Sigmoid colon (tissue), 7 donors: Measurements from ENCODE around the gene TM4SF5. TPM values are rescaled to one million over a fixed set of nuclear protein-coding genes. Genes with fewer than 3 reads are reported as not detected.

Source experiments
- DNase-seq: peaks from one replicate; pipeline ENCODE4 v3.0.0-alpha.2; 2019
- H3K27ac ChIP-seq, 4 donors: fragments of 200-600 bp; sonication (generic); one replicate each; pipeline ENCODE4 v1.5.1; 2016 to 2019; ENCODE audit warnings: mild to moderate bottlenecking in 1 of 4
- H3K27me3 ChIP-seq, 3 donors: fragments of 200-600 bp; sonication (generic); one replicate each; pipeline ENCODE4 v1.5.1; 2019; ENCODE audit warnings: mild to moderate bottlenecking in 1 of 3
- H3K36me3 ChIP-seq, 4 donors: fragments of 200-600 bp; sonication (generic); one replicate each; pipeline ENCODE4 v1.5.1; 2016 to 2019
- H3K4me1 ChIP-seq, 4 donors: fragments of 200-600 bp; sonication (generic); one replicate each; pipeline ENCODE4 v1.5.1; 2017 to 2019
- H3K4me3 ChIP-seq, 4 donors: fragments of 200-600 bp; sonication (generic); one replicate each; pipeline ENCODE4 v1.5.1; 2017 to 2019; ENCODE audit warnings: mild to moderate bottlenecking in 2 of 4, moderate library complexity in 1 of 4
- H3K9me3 ChIP-seq, 4 donors: fragments of 200-600 bp in 3 of 4; sonication (generic) in 3 of 4; one replicate each; pipeline versions ENCODE4 v1.5.1 to v1.6.1; 2013 to 2019
- CTCF ChIP-seq, 4 experiments: fragments of 450-650 bp in 3 of 4; fragments of 200-600 bp in 1 of 4; IDR thresholded peaks; one replicate each; pipeline ENCODE4 v1.5.1; 2016 to 2019; ENCODE audit warnings: antibody characterized with exemption in 4 of 4, mild to moderate bottlenecking in 3 of 4, moderate library complexity in 2 of 4
- EP300 ChIP-seq, 4 donors: sonication (generic); formaldehyde crosslinking; IDR thresholded peaks; one replicate each; pipeline ENCODE4 v1.6.1; 2017; ENCODE audit warnings: antibody characterized with exemption in 4 of 4
- POLR2A ChIP-seq, 2 donors: fragments of 450-650 bp; IDR thresholded peaks; one replicate each; pipeline ENCODE4 v1.6.1; 2016; ENCODE audit warnings: antibody characterized with exemption in 2 of 2, mild to moderate bottlenecking in 2 of 2, moderate library complexity in 2 of 2
- POLR2AphosphoS5 ChIP-seq, 4 donors: sonication (generic); formaldehyde crosslinking; IDR thresholded peaks; one replicate each; pipeline ENCODE4 v1.6.1; 2017; ENCODE audit warnings: antibody characterized with exemption in 4 of 4
- WGBS, 2 donors: extraction: QIAGEN DNeasy Blood & Tissue Kit; methylation state at CpG; one replicate each; pipeline ENCODE4 v1.1.7; 2013; 5-methylcytosine and 5-hydroxymethylcytosine counted together
- intact Hi-C: fragments of 100-400 bp; cut with DNase I; formaldehyde crosslinking; loops from one replicate; pipeline ENCODE4 v1.15.1; 2023
- polyA plus RNA-seq, 3 donors: library from polyadenylated mRNA; stranded (reverse); fragments of 200-250 nt; gene quantifications; one replicate each; pipeline ENCODE4 v1.2.3, GENCODE V29; 2013
- total RNA-seq, 4 donors: library from RNA; depleted of rRNA; stranded (reverse); fragments of >200 nt; gene quantifications; one replicate each; pipeline ENCODE4 v1.1.0, GENCODE V29; 2016
- donor health status: healthy with polysubstance abuse.
- donor health status: Bipolar disorder and iron deficiency.
- donor health status: healthy.

TM4SF5 gene
- total and polyA plus RNA-seq, 7 donors = 7.8 to 19.2 (median 11.1) TPM; not detected in 4

DNA sequence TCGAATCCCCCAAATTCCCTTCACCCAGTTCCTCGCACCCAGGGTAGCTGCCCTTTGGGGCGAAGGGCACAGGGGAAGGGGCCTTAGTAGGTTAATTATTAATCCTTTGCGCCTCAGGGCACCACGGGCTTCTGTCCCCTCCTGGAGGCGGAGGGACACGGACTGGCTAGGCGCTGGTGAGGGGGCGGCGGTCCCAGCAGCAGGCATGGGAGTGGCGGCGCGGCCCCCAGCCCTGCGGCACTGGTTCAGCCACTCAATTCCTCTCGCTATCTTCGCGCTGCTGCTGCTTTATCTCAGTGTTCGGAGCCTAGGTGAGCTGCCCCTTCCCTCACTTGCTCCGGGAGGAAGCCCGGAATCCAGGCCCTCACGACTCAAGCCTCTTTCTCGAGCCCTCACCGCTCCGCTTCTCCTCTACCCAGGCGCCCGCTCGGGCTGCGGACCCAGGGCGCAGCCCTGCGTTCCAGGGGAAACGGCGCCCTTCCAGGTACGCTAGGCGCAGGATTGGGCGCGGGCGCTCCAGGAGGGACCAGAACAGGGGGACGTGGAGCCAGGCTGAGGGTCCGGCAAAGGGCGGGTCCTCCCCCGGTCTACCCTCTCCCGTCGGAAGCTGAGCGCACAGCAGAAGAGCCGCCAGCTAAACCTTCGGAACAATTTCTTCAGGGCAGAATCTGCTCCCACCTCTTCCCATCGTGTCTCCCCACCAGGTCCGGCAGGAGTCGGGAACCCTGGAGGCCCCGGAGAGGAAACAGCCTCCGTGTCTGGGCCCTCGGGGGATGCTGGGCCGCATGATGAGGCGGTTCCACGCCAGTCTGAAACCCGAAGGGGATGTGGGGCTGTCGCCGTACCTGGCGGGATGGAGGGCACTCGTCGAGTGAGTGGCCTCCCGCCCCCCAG, 17.4 kb downstream of the TM4SF5 start, which contains the start of gene GLTPD2:
GLTPD2 (plus strand) TSS at position 158 of the 894 bp plus-strand sequence; CDS start at position 206, 48 bp downstream.
- intact Hi-C loops = loop anchor here (1.0 to 5.0 kb wide), 2 partner anchors 100 to 198 kb away; partner anchors contain the start of gene CAMTA2
- H3K27ac ChIP-seq = peak within 1 kb of the TSS; percentile 95 to 99 (median 96)
- peak within 1 kb of the TSS; percentile 59 to 77 (median 72) for H3K4me3 ChIP-seq
- 10 to 19% methylated on average over 62 of the region's 62 CpGs for WGBS, 2 donors
- TF ChIP-seq POLR2AphosphoS5 (IDR thresholded peaks at IDR 0.05) (no peak), EP300 (IDR thresholded peaks at IDR 0.05) (no peak), CTCF (IDR thresholded peaks at IDR 0.05) (no peak), POLR2A (IDR thresholded peaks at IDR 0.05) (no peak)
- peaks cover 0 to 50% (median 45%) of the 10 kb centered on the region in 4 donors for H3K4me1 ChIP-seq
- peaks cover 0 to 20% (median 0%) of the 10 kb centered on the region in 3 donors for H3K27me3 ChIP-seq
- no peaks in the 10 kb centered on the region for H3K36me3 ChIP-seq
- H3K9me3 ChIP-seq = no peaks in the 10 kb centered on the region
- DNase-seq = no peak

DNA sequence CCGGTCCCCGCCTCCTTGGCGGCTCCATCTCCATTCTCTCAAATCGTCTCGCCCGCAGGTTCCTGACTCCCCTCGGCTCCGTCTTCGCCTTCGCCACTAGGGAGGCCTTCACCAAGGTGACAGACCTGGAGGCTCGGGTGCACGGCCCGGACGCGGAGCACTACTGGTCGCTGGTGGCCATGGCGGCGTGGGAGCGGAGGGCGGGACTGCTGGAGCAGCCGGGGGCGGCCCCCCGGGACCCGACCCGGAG, 17.9 kb downstream of the TM4SF5 start:
- Histone ChIP-seq H3K4me3 (peak overlapping the region; percentile 59 to 77 (median 72)), H3K4me1 (peaks cover 0 to 50% (median 45%) of the 10 kb centered on the region in 4 donors), H3K27ac (peak overlapping the region; percentile 95 to 99 (median 96)), H3K27me3 (peaks cover 0 to 14% (median 0%) of the 10 kb centered on the region in 3 donors), H3K9me3 (no peaks in the 10 kb centered on the region), H3K36me3 (no peaks in the 10 kb centered on the region)
- WGBS, 2 donors = 0% methylated on average over 25 of the region's 25 CpGs
- DNase-seq = no peak
- intact Hi-C loops = loop anchor here (1.0 to 5.0 kb wide), 2 partner anchors 100 to 198 kb away; partner anchors contain the start of gene CAMTA2
- TF ChIP-seq POLR2AphosphoS5 (IDR thresholded peaks at IDR 0.05) (no peak), EP300 (IDR thresholded peaks at IDR 0.05) (no peak)

- intact Hi-C loops = loop anchor here (1.0 to 5.0 kb wide), 2 partner anchors 99 to 197 kb away; partner anchors contain the start of gene CAMTA2
- Histone ChIP-seq H3K36me3 (no peaks in the 10 kb centered on the region), H3K4me1 (peaks cover 0 to 46% (median 41%) of the 10 kb centered on the region in 4 donors), H3K27me3 (peaks cover 0 to 9% (median 0%) of the 10 kb centered on the region in 3 donors), H3K4me3 (peak overlapping the region; percentile 59 to 77 (median 72)), H3K27ac (peak overlapping the region; percentile 95 to 99 (median 96)), H3K9me3 (no peaks in the 10 kb centered on the region)
- DNase-seq = peak; percentile 94
- 0% methylated on average over 91 of the region's 91 CpGs for WGBS, 2 donors
- TF ChIP-seq EP300 (IDR thresholded peaks at IDR 0.05) = no peak
- TF ChIP-seq POLR2A (IDR thresholded peaks at IDR 0.05) = peak; percentile 91
- TF ChIP-seq CTCF (IDR thresholded peaks at IDR 0.05) = peak; percentile 31 to 86 (median 74)
- TF ChIP-seq POLR2AphosphoS5 (IDR thresholded peaks at IDR 0.05) = peak; percentile 84 to 95 (median 90)
Observed at GRCh38 chr17:4789951-4790704, 18.4 kb downstream of the TM4SF5 start.

DNA sequence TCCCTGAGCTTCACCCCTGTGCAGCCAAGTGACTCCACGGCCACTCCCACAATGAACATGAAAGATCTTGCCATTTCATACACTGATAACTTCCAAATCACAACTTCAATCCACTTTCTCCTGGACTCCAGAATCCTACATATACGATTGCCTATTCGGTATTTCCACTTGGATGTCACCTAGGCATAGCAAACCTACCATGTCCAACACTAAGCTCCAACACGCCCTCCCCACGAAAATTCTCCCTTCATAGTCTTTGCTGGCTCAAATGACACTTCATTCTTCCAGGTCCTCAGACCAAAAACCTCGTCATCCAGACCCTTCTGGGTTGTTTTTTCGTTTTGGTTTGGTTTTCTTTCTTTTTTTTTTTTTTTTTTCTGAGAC, 19.0 kb downstream of the TM4SF5 start:
- Histone ChIP-seq H3K27me3 (peaks cover 0 to 4% (median 0%) of the 10 kb centered on the region in 3 donors), H3K27ac (peak overlapping the region; percentile 95 to 99 (median 96)), H3K4me3 (peak overlapping the region; percentile 59 to 77 (median 72)), H3K36me3 (no peaks in the 10 kb centered on the region), H3K9me3 (no peaks in the 10 kb centered on the region), H3K4me1 (peaks cover 0 to 44% (median 36%) of the 10 kb centered on the region in 4 donors)
- no peak for DNase-seq
- WGBS, 2 donors = 25 to 35% methylated on average over 7 of the region's 7 CpGs
- intact Hi-C loops = no loop called here
- TF ChIP-seq POLR2AphosphoS5 (IDR thresholded peaks at IDR 0.05) (no peak), EP300 (IDR thresholded peaks at IDR 0.05) (no peak), POLR2A (IDR thresholded peaks at IDR 0.05) (no peak), CTCF (IDR thresholded peaks at IDR 0.05) (no peak)
